HL-60 (cell line): ENCODE measurements around the gene GPR45.

Experiments
- GABPA ChIP-seq: IDR thresholded peaks from 2 replicates; pipeline ENCODE4 v1.6.1; 2012; ENCODE audit warnings: low read depth
- POLR2AphosphoS5 ChIP-seq: IDR thresholded peaks from 2 replicates; pipeline ENCODE4 v1.6.1; 2012; ENCODE audit warnings: low read depth
- SPI1 ChIP-seq: IDR thresholded peaks from 2 replicates; pipeline ENCODE4 v1.6.1; 2012; ENCODE audit warnings: low read depth, mild to moderate bottlenecking, borderline replicate concordance
- TF ChIP-seq, protein P1 (sequence below): IDR thresholded peaks from one replicate; pipeline ENCODE4 v1.5.1; 2011; ENCODE audit warnings: low read length, control low read depth, inconsistent platforms; ENCODE audit not compliant: insufficient read depth
- TF ChIP-seq, protein P2 (sequence below): IDR thresholded peaks from 2 replicates; pipeline ENCODE4 v1.6.1; 2012; ENCODE audit warnings: low read depth; ENCODE audit not compliant: insufficient replicate concordance

DNA sequence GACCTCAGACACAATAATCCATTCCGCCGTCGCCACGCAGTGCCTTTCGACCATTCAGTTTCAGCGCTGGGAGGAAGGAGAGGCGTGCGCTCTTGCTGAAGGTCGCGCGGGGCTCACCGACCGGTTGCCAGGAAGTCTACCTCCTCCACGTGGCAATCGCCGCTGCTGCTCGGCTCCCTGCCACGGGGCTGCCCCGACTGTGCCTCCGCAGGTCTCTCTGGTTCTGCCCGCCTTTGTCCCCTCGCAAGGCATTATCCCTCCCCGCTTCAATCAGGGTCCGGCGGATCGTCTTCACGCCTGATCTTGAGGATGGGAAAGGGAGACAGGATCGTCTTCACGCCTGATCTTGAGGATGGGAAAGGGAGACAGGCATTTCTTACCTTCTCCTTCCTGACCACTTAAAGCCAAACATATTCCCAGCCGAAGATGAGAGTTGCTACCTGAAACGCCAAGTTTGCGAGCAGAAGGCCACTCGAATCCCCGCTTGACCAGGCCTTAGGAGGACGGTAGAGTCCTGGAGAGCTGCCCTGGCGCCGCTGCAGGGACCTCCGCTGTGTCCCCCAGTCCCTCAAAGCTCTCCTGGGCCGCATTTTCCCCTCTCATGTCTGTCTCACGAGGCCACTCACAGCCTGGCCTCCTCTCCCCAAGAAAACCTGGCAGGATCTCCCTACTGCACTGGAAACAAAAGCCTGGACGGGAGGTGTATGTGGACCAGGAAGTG is 4.3 kb upstream of the GPR45 start:
- TF ChIP-seq, protein P1, sequence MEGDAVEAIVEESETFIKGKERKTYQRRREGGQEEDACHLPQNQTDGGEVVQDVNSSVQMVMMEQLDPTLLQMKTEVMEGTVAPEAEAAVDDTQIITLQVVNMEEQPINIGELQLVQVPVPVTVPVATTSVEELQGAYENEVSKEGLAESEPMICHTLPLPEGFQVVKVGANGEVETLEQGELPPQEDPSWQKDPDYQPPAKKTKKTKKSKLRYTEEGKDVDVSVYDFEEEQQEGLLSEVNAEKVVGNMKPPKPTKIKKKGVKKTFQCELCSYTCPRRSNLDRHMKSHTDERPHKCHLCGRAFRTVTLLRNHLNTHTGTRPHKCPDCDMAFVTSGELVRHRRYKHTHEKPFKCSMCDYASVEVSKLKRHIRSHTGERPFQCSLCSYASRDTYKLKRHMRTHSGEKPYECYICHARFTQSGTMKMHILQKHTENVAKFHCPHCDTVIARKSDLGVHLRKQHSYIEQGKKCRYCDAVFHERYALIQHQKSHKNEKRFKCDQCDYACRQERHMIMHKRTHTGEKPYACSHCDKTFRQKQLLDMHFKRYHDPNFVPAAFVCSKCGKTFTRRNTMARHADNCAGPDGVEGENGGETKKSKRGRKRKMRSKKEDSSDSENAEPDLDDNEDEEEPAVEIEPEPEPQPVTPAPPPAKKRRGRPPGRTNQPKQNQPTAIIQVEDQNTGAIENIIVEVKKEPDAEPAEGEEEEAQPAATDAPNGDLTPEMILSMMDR, result no peak
- TF ChIP-seq GABPA (no peak), POLR2AphosphoS5 (no peak), SPI1 (no peak)
- TF ChIP-seq, protein P2, sequence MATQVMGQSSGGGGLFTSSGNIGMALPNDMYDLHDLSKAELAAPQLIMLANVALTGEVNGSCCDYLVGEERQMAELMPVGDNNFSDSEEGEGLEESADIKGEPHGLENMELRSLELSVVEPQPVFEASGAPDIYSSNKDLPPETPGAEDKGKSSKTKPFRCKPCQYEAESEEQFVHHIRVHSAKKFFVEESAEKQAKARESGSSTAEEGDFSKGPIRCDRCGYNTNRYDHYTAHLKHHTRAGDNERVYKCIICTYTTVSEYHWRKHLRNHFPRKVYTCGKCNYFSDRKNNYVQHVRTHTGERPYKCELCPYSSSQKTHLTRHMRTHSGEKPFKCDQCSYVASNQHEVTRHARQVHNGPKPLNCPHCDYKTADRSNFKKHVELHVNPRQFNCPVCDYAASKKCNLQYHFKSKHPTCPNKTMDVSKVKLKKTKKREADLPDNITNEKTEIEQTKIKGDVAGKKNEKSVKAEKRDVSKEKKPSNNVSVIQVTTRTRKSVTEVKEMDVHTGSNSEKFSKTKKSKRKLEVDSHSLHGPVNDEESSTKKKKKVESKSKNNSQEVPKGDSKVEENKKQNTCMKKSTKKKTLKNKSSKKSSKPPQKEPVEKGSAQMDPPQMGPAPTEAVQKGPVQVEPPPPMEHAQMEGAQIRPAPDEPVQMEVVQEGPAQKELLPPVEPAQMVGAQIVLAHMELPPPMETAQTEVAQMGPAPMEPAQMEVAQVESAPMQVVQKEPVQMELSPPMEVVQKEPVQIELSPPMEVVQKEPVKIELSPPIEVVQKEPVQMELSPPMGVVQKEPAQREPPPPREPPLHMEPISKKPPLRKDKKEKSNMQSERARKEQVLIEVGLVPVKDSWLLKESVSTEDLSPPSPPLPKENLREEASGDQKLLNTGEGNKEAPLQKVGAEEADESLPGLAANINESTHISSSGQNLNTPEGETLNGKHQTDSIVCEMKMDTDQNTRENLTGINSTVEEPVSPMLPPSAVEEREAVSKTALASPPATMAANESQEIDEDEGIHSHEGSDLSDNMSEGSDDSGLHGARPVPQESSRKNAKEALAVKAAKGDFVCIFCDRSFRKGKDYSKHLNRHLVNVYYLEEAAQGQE, result no peak
